NB4 (cell line): Measurements from ENCODE around the gene RAD51B.

Source experiments
- MAX ChIP-seq: IDR thresholded peaks from 2 replicates; pipeline ENCODE4 v1.6.1; 2011; ENCODE audit warnings: low read depth, low read length
- MYC ChIP-seq: IDR thresholded peaks from 2 replicates; pipeline ENCODE4 v1.6.1; 2011; ENCODE audit warnings: low read depth, low read length
- POLR2A ChIP-seq: IDR thresholded peaks from 2 replicates; pipeline ENCODE4 v1.6.1; 2011; ENCODE audit warnings: mild to moderate bottlenecking; ENCODE audit not compliant: insufficient read length; ENCODE audit errors: extremely low read depth
- TF ChIP-seq, protein P1 (sequence below): IDR thresholded peaks from one replicate; pipeline ENCODE4 v1.5.1; 2012; ENCODE audit warnings: low read depth, low read length

DNA sequence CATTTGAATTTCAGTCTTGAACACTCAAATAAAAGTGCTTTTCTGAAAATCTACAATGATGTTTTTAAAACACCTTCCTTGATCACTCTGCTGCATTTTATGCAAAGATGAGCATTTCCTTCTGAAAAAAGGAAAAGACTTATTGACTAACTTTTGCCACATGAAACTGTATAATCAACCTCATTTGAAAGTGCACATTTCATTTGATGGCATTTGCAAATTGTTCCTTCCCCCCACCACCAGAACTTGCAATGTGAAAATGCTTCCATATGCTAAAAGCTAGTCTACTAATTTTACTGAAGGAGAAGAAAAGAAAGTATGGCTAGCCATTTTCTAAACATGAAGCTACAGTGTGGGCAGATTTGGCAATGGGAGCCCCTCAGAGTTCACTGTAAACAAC, 159.2 kb downstream of the RAD51B start:
- no peak for TF ChIP-seq MAX
- TF ChIP-seq, protein P1, sequence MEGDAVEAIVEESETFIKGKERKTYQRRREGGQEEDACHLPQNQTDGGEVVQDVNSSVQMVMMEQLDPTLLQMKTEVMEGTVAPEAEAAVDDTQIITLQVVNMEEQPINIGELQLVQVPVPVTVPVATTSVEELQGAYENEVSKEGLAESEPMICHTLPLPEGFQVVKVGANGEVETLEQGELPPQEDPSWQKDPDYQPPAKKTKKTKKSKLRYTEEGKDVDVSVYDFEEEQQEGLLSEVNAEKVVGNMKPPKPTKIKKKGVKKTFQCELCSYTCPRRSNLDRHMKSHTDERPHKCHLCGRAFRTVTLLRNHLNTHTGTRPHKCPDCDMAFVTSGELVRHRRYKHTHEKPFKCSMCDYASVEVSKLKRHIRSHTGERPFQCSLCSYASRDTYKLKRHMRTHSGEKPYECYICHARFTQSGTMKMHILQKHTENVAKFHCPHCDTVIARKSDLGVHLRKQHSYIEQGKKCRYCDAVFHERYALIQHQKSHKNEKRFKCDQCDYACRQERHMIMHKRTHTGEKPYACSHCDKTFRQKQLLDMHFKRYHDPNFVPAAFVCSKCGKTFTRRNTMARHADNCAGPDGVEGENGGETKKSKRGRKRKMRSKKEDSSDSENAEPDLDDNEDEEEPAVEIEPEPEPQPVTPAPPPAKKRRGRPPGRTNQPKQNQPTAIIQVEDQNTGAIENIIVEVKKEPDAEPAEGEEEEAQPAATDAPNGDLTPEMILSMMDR: no peak
- no peak for TF ChIP-seq POLR2A
- TF ChIP-seq MYC: no peak
